Placental pericyte (primary cell): Measurements from ENCODE around the gene FKBP1B. TPM values are rescaled to one million over a fixed set of nuclear protein-coding genes. Genes with fewer than 3 reads are reported as not detected.

Experiments used
- small RNA-seq: library from RNA; depleted of rRNA; stranded (forward); fragments of <200 nt; gene quantifications from one replicate; pipeline ENCODE3, GENCODE V24; 2012; ENCODE audit warnings: low replicate concordance
- total RNA-seq: library from RNA; depleted of rRNA; stranded (reverse); fragments of >200 nt; gene quantifications from 2 replicates; pipeline ENCODE4 v1.2.3, GENCODE V29; 2012

The FKBP1B gene
- 2.0 and 5.3 TPM in 2 replicates for total RNA-seq

DNA sequence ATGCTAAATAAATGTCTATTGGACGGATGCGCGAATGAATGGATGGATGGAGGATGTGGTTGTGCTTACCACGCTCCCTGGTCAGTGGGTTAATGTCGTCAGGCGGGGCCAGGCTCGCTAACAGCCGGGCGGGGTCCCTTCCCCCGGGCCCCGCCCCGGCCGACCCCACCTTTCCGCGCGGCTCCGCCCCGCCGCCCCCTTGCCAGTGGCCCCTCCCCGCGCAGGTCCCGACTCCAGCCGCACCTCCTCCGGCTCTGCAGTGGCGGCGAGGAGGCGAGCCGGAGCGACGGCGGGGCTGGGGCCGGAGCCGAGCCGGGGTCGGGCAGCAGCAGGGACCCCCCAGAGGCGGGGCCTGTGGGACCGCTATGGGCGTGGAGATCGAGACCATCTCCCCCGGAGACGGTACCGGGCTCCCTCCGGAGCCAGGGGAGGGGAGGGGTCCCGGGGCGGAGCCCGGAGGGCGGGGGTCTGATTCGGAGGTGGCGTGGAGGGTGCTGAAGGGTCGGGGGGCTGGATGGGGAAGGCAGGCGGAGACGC lies at the start of gene FKBP1B:
Gene FKBP1B (plus strand): TSS at position 257 of the 537 bp plus-strand sequence. CDS start 109 bp downstream, at position 366.

DNA sequence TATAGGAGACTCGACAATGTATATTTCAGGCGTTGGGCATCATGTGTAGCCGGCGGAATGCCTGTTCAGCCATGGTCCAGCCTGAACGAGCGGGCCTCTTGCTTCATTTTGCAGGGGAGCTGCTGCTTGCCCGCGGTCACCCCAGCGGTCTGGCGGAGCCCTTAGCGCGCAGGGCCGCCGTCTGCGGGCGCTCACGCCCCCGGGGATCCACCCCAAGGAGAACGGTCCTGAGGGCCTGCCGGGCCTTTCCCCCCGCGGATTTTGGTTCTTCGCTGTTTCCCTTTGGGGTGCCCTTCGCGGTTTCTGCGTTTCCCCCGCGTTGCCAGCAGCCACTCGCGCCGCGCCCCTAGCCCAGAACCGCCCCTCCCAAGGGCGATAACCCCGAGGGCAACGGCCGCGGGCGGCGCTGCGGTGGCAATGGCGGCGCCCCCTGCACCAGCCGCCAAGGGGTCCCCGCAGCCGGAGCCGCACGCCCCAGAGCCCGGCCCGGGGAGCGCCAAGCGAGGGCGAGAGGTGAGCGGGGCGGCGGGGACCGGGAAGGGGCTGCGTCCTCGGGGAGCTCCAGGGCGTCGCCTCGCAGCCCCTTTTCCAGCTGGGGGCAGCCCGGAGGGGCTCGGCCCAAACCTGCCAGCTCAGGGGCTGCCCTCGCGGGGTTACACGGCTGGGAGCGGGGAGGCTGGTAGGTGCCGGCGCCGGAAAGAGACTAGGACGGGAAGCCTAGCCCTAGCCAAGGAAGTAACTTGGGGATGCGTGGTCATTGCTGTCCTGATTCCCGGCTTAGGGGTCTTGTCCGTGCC lies 39.7 kb upstream of the FKBP1B start, which contains the start of gene MFSD2B:
Gene MFSD2B (plus strand): TSS at position 406 of the 797 bp plus-strand sequence. CDS start 12 bp downstream, at position 418.

GRCh38 chr2:24046930-24047702 lies 2.4 kb upstream of the FKBP1B start, which contains the start of gene WDCP:
Gene WDCP, minus strand, starts transcription at chr2:24047391. Its CDS starts 7,897 bp downstream, at chr2:24039494.

GRCh38 chr2:24075915-24076848 lies 26.6 kb downstream of the FKBP1B start, which contains the start of gene SF3B6:
Gene SF3B6, minus strand, starts transcription at chr2:24076326. Its CDS starts 97 bp downstream, at chr2:24076229.

DNA sequence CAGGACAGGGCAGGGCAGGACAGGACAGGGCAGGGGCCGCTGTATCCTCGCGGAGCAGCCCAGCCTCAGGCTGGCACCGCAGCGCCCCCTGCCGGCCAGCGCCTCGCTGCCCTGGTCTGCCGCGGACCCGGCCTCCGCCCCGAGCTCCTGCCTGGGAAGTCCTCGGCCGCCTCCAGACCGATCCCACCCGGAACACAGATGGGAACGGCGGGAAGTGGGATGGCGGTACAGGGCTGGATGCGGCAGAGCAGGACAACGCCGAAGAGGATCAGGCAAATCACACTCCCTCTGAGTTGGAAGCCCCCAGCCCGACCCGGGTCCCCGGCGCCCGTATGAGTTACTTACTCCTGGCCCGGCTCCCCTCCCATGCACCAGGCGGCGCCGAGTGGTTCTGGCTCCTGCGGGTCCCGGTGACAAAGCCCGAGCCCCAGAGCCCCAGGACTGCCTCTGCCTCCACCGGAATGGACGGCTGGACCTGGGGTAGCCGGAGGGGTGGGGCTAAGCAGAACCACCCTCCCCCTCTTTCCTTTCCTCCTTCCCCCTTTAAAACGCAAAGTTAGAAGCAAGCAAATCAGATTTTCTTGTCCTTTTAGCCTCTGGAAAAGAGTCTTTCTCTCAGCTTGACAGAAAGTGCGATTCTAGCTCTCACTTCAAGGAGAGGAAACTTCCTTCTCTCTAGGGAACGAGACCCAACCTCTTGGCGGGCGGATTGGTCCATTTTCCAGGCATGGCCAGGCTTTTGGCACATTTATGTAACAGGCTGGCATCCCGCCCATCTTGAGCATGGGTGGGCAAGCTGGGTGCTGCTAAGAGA lies 35.1 kb downstream of the FKBP1B start, which contains the start of gene TP53I3:
Gene TP53I3 (minus strand): TSS at position 449 of the 814 bp plus-strand sequence. CDS start 508 bp downstream, outside the sequence.

Small RNA genes within 50 kb of the gene (small RNA-seq; reads per million reads assigned to genes)
- gene RNU6-370P: not detected

Other genes starting within 250 kb of the FKBP1B start
- 8.5 and 15.9 TPM in 2 replicates for gene ATAD2B, start 122.6 kb upstream of the FKBP1B start, total RNA-seq
- 7.9 and 12.9 TPM in 2 replicates for gene UBXN2A, start 109.3 kb upstream of the FKBP1B start, total RNA-seq
- not detected in 2 replicates for gene MFSD2B, start 39.7 kb upstream of the FKBP1B start, total RNA-seq
- 3.9 and 12.9 TPM in 2 replicates for gene WDCP, start 2.4 kb upstream of the FKBP1B start, total RNA-seq
- gene SF3B6, start 26.6 kb downstream of the FKBP1B start, total RNA-seq: 77.0 and 89.5 TPM in 2 replicates
- 25.8 and 58.6 TPM in 2 replicates for gene TP53I3, start 35.1 kb downstream of the FKBP1B start, total RNA-seq
- 0.29 and 0.88 TPM in 2 replicates for gene PFN4, start 73.6 kb downstream of the FKBP1B start, total RNA-seq
- gene FAM228B, start 73.7 kb downstream of the FKBP1B start, total RNA-seq: 4.2 and 4.4 TPM in 2 replicates
- 0.14 and 1.5 TPM in 2 replicates for gene FAM228A, start 125.3 kb downstream of the FKBP1B start, total RNA-seq